IPS-18c (cell line): ENCODE data around the gene CUTA.
"Not testable (repeated sequence)": the region's sequence is repeated elsewhere in the genome, so short reads cannot be mapped to it uniquely, and the experiment has no call there.

Source experiments
- H3K4me3 ChIP-seq: 2 replicates; pipeline ENCODE4 v1.7.0; 2013; ENCODE audit warnings: low read depth, mild to moderate bottlenecking, low read length, moderate library complexity; ENCODE audit not compliant: insufficient read depth
- H3K9me3 ChIP-seq: one replicate; pipeline ENCODE4 v1.6.1; 2013; ENCODE audit warnings: mild to moderate bottlenecking, low read length, moderate library complexity; ENCODE audit not compliant: control insufficient read depth, insufficient read depth

The CUTA gene

GRCh38 chr6:33414592-33415271 lies 3.2 kb downstream of the CUTA start:
- Histone ChIP-seq H3K9me3 (no peaks in the 10 kb centered on the region), H3K4me3 (no peak overlapping the region)

GRCh38 chr6:33413241-33414120 lies 4.4 kb downstream of the CUTA start:
- Histone ChIP-seq H3K9me3 (no peaks in the 10 kb centered on the region), H3K4me3 (no peak overlapping the region)

- Histone ChIP-seq H3K9me3 (no peaks in the 10 kb centered on the region), H3K4me3 (no peak overlapping the region)
Observed at GRCh38 chr6:33412140-33413009, 5.5 kb downstream of the CUTA start.

- H3K4me3 ChIP-seq = peak overlapping the region; percentile 56
- no peaks in the 10 kb centered on the region for H3K9me3 ChIP-seq
Observed at GRCh38 chr6:33411632-33412005, 6.3 kb downstream of the CUTA start.

GRCh38 chr6:33410711-33411631 lies 6.9 kb downstream of the CUTA start, which contains the start of gene PHF1:
TSS of gene PHF1 (plus strand) at chr6:33411014. CDS start at chr6:33412264, 1,250 bp downstream.
- no peaks in the 10 kb centered on the region for H3K9me3 ChIP-seq
- peak within 1 kb of the TSS; percentile 56 for H3K4me3 ChIP-seq

GRCh38 chr6:33410050-33410710 lies 7.7 kb downstream of the CUTA start:
- Histone ChIP-seq H3K4me3 (peak overlapping the region; percentile 30; the same call in 1 of the 2 replicates), H3K9me3 (no peaks in the 10 kb centered on the region)

- no peak overlapping the region for H3K4me3 ChIP-seq
- no peaks in the 10 kb centered on the region for H3K9me3 ChIP-seq
Observed at GRCh38 chr6:33407132-33407718, 10.7 kb downstream of the CUTA start.

GRCh38 chr6:33406126-33406525 lies 11.8 kb downstream of the CUTA start:
- Histone ChIP-seq H3K9me3 (no peaks in the 10 kb centered on the region), H3K4me3 (no peak overlapping the region)

- H3K9me3 ChIP-seq = no peaks in the 10 kb centered on the region
Observed at GRCh38 chr6:33405386-33405940, 12.4 kb downstream of the CUTA start.

GRCh38 chr6:33404884-33405283 lies 13.0 kb downstream of the CUTA start:
- H3K4me3 ChIP-seq = no peak overlapping the region
- no peaks in the 10 kb centered on the region for H3K9me3 ChIP-seq

More at GRCh38 chr6:33405386-33405940, 12.4 kb downstream of the CUTA start:
- no peak overlapping the region for H3K4me3 ChIP-seq

GRCh38 chr6:33399881-33400280 lies 18.0 kb downstream of the CUTA start:
- H3K9me3 ChIP-seq, H3K4me3 ChIP-seq: not testable (repeated sequence)

- not testable (repeated sequence) for H3K9me3 ChIP-seq, H3K4me3 ChIP-seq
Observed at GRCh38 chr6:33398601-33399000, 19.3 kb downstream of the CUTA start.

- Histone ChIP-seq H3K4me3 (no peak overlapping the region), H3K9me3 (no peaks in the 10 kb centered on the region)
Observed at GRCh38 chr6:33397541-33397940, 20.4 kb downstream of the CUTA start.

GRCh38 chr6:33392979-33393378 lies 24.9 kb downstream of the CUTA start:
- no peaks in the 10 kb centered on the region for H3K9me3 ChIP-seq
- H3K4me3 ChIP-seq = peak overlapping the region; percentile 94; the same call in 1 of the 2 replicates

- peak overlapping the region; percentile 94 for H3K4me3 ChIP-seq
- H3K9me3 ChIP-seq = no peaks in the 10 kb centered on the region
Observed at GRCh38 chr6:33392595-33392948, 25.3 kb downstream of the CUTA start.
